CD4-positive, alpha-beta T cell treated with Interleukin-15 for 4 hours (primary cell): ENCODE measurements around the gene ARX.

Source experiments
- DNase-seq: peaks from one replicate; pipeline ENCODE4 v3.0.0-alpha.2; 2020; ENCODE audit warnings: low spot score

The ARX gene

DNA sequence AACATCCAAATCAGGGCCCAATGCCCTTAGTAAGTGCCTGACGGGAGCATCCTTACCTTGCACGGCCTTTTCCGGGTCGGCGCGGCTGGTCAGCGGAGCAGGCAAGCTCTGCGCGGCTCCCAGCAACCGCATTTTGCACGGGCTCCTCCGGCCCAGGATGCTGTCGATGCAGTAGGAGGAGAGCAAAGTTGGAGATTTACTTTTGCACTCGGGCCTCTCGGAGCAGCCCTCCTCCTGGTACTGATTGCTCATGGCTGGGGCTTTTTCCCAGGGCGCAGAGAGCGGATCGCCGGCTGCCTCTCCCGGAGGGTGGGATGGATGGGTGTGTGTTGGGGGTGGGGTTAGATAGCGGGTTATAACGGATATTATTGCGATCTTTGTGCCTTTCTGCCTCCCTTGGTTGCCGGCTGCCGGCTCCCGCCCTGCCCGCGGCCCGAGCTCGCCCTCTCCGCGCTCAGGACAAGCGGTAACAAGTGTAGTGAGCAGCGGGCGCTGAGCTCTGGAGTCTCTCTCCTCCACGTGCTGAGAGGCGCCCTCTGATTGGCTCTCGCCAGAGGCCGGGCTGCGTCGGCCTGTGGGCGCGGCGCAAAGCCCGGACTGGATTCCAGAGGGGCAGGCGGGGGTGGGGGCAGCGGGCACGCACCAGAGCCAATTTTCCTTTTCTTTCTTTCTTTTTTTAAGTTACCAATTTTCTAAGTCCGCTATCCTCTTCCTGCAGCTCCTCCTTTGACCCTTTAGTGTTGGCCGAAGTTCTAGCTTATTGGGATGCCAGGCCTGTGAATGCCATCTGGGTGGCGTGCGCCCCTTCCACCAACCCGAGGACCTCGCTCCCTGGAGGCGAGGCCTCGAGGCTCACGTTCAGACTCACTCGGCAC lies at the start of gene ARX:
Gene ARX (minus strand): TSS at position 480 of the 875 bp plus-strand sequence. CDS start 228 bp downstream, at position 252.
- DNase-seq: no peak

DNA sequence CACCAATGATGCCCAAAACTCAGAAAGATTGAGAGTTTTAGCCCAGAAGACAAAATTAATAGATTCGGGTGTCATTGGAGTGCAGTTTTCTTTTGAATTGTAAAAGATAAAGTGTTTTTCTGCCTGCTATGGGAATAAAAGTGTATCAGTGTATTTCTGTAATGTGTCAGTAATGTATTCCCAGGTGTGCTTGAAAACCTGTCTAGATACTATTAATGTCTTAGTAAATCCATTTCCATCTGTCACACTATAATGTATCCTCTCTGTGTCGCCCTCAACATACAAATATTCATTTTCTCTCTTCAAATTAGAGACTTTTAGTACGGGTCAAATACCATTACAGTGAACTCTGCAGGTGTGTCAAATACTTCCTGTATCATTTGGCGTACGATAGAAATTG lies 43.5 kb upstream of the ARX start:
- no peak for DNase-seq

DNA sequence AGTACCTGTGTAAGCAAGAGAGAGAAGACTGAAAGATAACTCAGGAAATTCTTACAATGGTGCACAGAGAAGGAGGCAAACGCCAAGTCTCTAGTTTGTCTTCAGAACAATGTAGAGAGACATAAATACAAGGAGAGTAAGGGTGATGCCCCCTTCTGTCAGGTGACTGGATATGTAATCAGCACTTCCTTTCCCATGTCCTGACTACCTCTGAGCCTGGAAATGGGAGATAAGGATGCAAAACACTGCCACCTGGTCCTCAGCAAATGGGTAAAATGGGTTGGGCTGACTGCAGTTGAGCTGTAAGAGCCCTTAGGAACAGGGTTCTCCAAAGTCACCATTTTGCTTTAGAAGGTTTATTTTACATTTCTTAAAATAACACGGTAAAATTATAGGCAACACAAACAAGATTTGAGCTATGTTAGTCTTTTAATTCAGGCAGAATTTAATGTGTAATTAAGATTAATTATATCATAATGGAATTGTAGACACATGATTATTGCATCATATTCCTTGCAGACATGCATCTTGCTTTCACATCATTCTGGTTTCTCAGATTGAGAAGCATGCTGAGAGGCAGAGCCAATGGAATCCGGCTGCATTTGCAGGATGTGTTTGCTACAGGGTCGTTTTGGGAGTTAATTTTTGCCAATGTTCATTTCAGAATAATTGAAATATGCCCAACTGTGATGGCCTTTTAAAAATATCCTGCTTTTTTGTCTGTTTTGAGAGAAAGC lies 37.2 kb upstream of the ARX start:
- DNase-seq: no peak

DNA sequence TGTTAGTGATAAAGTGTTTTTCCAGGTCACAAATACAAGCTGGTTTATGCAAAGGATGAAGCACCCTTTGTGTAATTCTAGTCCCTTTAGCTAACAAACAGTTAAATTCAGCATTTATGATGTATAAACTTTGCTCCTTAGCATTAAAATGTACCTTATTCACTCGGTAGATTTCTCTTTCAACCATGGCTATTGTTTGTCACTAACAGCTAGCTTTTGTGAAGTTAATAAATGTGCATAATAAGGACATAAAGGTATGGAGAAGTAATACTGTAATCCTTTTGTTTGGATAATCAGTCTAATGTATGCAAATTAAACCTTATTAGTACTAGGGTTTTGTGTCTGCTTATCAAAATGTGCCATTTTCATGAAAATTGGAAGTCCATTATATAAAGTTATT lies 34.2 kb upstream of the ARX start:
- DNase-seq: no peak

DNA sequence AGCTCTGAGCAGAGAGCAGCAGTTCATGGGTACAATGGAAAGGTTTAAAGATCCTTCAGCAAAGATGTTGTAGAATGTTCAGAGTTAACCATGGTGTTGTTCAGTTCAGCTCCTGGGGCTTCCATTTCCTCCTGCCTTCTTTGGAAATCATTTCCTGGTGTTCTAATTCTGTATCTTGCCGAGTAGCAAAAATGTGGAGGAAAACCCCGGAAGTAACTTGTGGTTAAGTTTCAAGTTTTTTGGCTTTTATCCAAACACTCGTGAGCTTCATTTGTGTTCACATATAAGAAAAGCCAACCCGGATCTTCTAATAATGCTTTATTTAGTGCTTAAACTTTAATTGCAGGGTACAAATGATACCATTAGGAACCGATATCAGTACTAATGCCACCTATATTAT lies 33.6 kb upstream of the ARX start:
- no peak for DNase-seq

DNA sequence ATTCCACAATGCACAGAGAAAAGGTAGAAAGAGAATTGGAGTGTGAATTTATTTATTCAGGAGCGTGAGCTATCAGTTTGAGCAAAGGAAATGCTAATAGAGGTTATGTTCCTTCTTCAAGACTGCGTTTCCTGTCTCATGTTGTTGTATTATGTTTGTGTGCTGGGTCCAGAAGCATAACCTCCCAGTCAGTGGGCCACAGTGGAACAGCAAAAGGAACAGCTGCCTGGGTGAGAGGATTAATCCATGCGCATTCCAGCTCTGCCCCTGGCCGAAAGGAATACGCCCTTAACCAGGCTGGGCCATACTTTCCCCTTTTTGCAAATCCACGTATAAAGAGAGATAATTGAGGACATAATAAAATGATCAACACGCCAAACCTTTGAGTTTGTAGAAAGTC lies 32.4 kb upstream of the ARX start:
- no peak for DNase-seq

DNA sequence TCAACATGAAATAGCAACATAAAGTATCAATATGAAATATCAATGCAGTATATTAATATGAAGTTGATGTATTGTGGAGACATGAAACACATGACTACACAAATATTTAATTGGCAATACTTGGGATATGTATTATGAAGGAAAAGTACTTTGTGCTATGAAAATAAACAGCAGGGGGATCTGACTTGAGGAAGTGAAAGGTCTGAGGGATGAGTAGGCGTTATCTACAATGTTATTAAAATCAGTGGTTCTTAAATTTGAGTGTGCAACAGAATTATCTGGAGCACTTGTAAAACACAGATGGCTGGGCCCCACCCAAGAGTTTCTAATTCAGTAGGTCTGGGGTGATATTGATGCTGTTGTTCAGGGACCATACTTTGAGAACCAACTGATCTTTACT lies 27.4 kb upstream of the ARX start:
- DNase-seq: no peak

DNA sequence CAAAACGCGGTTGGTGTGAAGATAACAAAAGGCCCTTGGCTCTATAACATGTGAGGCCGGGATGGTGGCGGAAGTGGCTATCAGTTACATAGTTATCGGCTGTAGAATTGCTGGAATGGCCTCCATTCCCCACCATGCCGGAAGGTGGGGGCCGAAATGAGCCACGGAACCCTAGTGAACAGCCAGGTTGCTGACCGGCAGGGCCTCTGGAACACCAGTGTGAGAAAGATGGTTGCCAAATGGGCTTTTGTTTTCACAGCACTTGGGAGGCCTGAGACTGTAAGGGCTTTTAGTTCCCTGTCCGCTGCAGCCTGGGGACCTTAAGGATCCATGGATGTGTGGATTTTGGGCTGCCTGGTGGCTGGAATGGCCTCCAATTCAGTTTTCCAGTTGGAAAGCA lies 23.3 kb upstream of the ARX start:
- DNase-seq: no peak

DNA sequence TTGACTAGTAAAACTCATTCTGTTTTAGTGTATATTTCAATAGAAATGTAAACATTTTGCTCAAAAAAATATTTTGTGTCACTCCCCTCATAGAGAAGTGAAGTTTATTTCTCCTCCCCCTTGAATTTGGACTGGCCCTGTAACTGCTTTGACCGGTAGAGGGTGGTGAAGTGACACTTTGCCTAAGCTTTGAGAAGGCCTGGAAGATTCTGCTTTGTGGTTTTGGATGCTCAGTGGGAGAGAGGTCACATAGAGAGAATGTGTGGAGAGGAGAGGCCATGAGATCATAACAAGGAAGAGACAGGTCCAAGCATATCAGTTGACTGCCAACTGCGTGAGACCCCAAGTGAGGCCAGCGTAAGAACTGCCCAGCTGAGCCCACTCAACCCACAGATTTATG lies 19.1 kb upstream of the ARX start:
- DNase-seq: no peak

DNA sequence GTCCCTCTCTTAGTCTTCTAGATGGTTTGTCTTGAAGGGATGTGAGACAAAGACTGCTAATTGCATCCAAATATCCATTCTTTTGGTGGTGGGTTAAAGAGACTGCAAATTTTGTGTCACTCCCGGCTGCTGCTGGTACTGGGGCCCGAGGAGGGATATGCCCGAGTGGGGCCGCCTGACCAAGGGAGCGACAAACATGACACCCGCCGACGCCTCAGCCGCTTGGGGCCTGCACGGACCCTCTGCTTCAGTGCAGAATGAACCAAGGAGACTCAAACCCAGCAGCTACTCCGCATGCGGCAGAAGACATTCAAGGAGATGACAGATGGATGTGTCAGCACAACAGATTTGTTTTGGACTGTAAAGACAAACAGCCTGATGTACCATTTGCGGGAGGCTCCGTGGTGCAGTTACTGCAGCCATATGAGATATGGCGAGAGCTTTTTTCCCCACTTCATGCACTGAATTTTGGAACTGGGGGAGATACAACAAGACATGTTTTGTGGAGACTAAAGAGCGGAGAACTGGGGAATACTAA lies 13.6 kb upstream of the ARX start:
- no peak for DNase-seq

DNA sequence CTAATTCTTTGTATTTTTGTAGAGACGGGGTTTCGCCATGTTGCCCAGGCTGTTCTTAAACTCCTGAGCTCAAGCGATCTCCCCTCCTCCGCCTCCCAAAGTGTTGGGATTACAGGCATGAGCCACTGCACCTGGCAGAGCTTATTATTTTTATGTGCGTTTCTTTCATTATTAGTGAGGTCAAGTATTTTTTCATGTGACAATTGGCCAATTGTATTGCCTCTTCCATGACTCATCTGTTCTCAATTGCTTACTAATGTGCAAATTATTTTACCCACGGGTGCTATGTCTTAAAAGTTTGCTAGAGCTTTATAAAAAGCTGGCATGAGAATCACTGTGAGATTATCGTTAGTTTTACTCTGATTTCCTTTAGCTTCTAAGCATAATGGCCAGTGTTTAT lies 13.0 kb upstream of the ARX start:
- DNase-seq: no peak

DNA sequence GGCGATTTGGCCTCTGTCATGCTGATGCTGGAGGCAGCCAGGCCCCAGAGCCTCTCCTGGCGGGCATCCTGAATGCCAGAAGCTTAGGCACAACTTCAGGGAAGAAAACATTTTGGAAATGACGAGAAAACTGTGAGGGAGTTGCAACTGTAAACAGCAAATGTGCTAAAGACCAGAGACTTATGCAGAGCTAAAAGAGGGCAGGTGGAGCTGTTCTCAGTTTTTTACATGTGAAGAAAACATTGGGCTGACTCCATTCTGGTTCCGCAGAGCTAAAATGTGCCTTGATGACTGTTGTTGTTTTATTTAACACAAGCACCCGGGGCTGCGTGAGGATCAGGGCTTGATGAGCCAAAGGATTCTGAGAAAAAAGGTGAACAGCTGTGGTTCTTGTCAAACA lies 10.8 kb upstream of the ARX start:
- DNase-seq: no peak

DNA sequence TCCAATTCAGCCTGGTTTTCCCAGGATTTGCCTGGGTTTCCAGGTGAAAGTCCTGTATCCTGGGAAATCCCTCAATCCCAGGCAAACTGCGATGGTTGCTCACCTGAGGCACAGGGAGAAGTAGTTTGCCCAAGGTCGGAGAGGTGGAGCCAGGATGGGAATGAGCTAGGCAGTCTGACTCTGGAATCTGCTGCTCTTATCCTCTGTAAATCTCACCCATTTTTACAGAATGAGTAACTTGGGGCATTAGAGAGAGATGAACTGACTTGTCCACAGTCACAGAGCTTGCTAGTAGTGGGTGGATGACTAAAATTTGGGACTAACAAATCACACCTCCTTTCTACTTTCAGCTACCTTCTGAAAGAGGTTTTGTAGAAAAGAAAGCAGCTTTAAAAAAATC lies 9.8 kb upstream of the ARX start:
- DNase-seq: no peak

DNA sequence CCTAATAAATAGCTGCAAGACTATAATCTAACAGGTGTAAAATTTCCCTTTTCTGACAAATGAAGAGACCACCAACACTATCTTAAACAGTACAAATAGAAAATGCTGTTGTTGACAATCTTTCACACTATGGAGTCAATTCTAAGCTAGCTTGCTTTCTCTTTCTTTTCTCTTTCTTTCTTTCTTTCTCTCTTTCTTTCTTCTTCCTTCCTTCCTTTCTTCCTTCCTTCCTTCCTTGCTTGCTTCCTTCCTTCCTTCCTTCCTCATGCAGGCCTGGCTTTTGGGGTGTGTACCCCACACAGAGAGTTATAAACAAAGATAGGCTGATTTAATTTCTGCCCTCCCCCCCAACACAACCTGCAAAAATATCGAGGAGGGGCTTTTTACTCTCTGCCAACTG lies 8.1 kb upstream of the ARX start:
- no peak for DNase-seq

DNA sequence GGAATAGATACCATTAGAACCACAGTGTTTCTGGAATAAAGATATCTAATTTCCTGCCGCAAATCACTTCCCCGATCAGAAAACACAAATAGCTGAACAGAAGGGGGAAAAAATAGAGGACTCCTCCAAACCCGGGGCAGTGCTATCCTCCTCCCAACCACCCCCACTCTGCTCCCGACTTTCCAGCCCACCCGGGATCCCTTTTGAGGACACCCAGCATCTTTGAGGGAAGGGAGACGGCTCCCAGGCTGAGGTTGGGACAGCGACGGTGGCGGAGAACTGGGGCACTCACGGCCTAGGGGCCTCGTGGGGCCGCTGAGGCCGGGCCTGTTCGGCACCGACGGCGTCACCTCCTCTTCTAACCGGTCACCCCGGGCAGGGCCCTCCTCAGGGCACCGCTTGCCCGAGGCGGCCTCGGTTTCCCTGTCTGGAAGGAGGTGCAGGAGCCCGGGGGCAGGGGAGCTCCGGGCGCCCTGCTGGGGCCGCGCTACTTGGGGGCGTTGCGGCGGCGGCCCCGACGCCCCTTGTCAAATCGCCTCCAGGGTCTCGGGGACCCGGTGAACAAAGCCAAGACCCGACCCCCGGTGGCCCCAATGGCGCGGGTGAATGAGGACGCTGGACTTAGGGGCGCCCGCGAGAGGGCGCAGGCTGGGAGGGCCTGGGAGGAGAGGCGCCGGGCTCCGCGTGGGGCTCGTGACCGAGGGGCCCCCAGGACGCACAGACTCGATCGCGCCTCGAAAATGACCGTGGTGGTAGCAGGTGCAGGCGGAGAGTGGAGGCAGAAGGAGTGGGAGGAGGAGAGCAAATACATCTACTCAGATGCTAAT lies 6.9 kb upstream of the ARX start:
- no peak for DNase-seq

DNA sequence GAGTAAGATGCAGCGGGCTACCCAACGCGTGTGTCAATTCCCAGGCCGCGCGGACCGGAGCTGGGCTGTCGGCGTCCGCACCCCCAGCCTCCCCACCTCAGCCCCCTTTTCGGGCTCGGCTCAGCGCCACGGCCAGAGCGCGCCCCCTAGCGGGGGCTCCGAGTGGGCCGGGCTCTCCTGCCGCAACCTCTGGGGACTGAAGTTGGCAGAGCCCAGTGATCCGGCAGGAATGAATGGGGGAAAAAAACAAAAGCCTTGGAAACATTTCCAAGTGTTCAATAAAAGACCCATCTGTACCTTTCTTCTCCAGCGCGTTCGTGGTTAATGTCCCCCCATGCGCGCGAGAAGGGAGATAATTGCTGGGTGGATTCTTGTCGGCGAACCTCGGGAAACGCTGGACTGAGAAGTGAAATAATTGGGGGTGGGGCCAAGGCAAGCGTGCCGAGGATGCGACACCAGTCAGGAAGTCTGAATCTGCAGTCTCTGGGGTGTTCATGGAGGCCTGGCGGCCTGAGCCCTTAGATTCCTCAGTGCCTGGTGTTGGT lies 5.2 kb upstream of the ARX start:
- DNase-seq: peak; percentile 12

DNA sequence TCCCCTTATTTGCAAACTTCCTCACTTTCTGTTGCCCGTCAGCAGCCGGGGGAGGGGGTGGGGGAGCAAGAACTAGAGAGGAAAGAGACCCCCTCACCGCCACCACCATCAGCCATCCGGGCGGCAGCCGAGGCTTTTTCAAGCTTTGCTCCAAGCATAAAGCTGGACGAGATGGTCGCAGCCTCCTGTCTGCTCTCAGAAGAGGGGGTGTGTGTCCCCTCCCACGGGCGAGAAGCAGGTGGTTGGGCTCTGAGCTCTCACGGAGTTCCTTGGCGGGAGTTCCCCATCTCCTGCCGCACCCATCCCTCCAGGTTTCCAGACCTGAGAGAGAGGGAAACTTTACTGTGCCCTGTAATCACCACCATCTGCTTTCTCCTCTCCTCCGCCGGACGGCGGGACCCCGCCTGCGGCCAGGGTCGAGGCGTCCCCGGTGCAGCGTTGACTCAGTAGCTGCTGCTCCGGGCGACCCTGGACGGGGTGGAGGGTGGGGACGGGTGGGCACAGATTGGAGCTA lies 4.7 kb upstream of the ARX start:
- DNase-seq: no peak

DNA sequence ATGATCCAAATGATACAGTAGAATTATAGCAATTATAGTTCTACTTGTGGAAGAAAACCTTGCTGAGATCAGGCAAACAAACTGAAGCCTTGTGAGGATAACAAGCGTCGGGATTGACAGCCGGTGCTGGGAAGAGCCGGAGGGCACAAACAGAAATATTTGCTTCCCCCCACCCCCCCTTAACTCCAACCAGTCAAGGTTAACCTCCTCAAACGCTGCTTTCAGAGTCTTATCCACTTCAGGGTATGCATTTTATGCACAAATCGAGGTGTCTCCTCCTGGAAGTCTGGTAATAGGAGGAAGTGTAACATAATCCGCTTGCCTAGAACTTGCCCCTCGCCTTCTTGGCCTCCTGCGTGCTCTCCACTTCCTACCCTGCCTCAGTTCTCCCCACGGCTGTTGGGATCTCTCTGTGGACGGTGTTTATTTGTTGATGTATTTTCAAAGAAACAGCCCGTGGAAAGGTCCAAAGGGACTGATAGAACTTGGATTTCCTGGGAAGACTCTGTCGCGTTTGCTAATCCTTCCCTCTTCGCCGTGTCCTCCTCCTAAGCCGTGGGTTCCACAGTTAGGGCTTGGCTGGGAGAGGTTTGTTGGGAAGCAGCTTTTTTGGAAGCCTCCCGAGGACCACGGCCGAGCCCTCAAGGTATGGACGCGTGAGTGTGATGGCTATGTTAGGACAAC lies 4.1 kb upstream of the ARX start:
- no peak for DNase-seq

DNA sequence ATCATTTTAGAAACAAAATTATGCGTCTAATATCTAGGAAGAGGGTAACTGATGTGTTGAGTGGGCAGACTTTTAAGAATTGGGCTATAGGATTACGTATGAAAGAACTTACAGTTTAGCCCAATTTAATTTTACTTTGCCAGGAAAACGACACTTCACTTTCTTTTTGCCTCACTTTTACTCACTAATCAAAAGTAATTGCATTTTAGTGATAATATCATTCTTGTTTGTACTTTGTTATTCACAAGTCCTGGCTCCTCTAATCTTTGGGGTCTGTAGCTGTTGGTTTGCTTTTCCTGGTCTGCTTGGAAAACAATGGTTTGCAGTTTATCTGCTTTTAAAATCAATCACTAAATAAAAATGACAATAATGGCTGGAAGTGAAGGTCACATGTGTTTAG lies 2.9 kb upstream of the ARX start:
- DNase-seq: no peak

DNA sequence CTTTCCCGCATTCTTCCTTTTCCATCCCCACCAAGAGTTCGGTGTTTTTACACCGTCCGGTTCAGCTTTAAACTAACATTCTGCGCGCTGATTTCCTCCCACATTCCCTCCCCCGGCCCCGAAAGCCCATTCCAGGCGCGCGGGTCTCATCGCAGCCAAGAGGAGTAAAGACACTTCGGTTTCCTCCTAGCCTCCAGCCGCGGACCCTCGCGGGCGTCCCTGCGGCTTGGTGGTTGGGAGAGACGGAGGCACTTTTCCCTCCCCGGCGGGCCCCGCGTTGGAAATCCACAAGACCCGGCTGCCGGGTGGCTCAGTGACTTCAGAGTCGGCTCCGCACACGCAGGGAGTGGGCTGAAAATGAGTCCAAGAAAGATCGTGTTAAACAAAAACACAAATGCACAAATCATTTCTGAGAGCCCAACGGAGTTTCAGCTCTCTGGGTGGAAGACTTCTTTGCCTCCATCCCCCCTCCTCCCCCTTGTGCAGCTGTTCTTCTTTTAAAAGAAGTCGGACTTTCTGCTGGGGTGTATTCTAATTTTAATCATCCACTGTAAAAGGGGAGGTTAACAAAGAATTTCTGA lies 2.0 kb upstream of the ARX start:
- no peak for DNase-seq
